Activated effector memory CD4-positive, alpha-beta T cell treated with Interleukin-2 at 50 U/mL for 16 hours (primary cell): ENCODE data around the gene CHMP4A.

Experiments used
- DNase-seq: peaks from one replicate; pipeline ENCODE4 v3.0.0-alpha.2; 2020

The CHMP4A gene

GRCh38 chr14:24177041-24177825 is 36.1 kb downstream of the CHMP4A start:
- DNase-seq: no peak

- no peak for DNase-seq
Measured at GRCh38 chr14:24176599-24176998, 36.7 kb downstream of the CHMP4A start.

GRCh38 chr14:24172871-24173281 is 40.4 kb downstream of the CHMP4A start:
- no peak for DNase-seq

- no peak for DNase-seq
Measured at GRCh38 chr14:24172261-24172860, 40.9 kb downstream of the CHMP4A start.

- DNase-seq: peak; percentile 63
Measured at GRCh38 chr14:24171422-24172260, 41.6 kb downstream of the CHMP4A start, which contains the start of gene REC8. TSS of gene REC8 (plus strand) at chr14:24172080. CDS start at chr14:24172553, 473 bp downstream.

- DNase-seq: no peak
Measured at GRCh38 chr14:24167469-24168114, 45.7 kb downstream of the CHMP4A start.

- no peak for DNase-seq
Measured at GRCh38 chr14:24165785-24166184, 47.5 kb downstream of the CHMP4A start.

GRCh38 chr14:24164518-24164991 is 48.7 kb downstream of the CHMP4A start:
- DNase-seq: no peak

- DNase-seq: no peak
Measured at GRCh38 chr14:24162093-24162492, 51.2 kb downstream of the CHMP4A start.

GRCh38 chr14:24160850-24161804 is 52.2 kb downstream of the CHMP4A start, which contains the start of gene IRF9:
TSS of gene IRF9 (plus strand) at chr14:24161265. CDS start at chr14:24162145, 880 bp downstream.
- DNase-seq: peak; percentile 95

- no peak for DNase-seq
Measured at GRCh38 chr14:24160499-24160849, 52.8 kb downstream of the CHMP4A start.

GRCh38 chr14:24159777-24160498 is 53.4 kb downstream of the CHMP4A start:
- no peak for DNase-seq
